HuH-7.5 (cell line): ENCODE results near the gene CCDC187.
A peak's percentile ranks its signal among the peaks of the same experiment; 100 is the strongest.

Experiments used
- DNase-seq: peaks from one replicate; pipeline ENCODE4 v3.0.0; 2011; ENCODE audit warnings: low spot score

The CCDC187 gene

GRCh38 chr9:136297016-136297691, 6.7 kb downstream of the CCDC187 start:
- peak; percentile 56 for DNase-seq

- no peak for DNase-seq
These were observed 7.4 kb downstream of the CCDC187 start for GRCh38 chr9:136296434-136297015.

- no peak for DNase-seq
These were observed 8.1 kb downstream of the CCDC187 start for GRCh38 chr9:136295542-136296433.

- DNase-seq, result no peak
These were observed 8.8 kb downstream of the CCDC187 start for GRCh38 chr9:136295055-136295454.

GRCh38 chr9:136294437-136294836, 9.5 kb downstream of the CCDC187 start:
- no peak for DNase-seq

- no peak for DNase-seq
These were observed 10.3 kb downstream of the CCDC187 start for GRCh38 chr9:136293476-136294077.

- no peak for DNase-seq
These were observed 11.1 kb downstream of the CCDC187 start for GRCh38 chr9:136292591-136293448.

- DNase-seq, result no peak
These were observed 11.8 kb downstream of the CCDC187 start for GRCh38 chr9:136292026-136292538.

- DNase-seq, result no peak
These were observed 12.4 kb downstream of the CCDC187 start for GRCh38 chr9:136291306-136292025.

GRCh38 chr9:136290508-136291000, 13.3 kb downstream of the CCDC187 start:
- DNase-seq, result no peak

- no peak for DNase-seq
These were observed 14.0 kb downstream of the CCDC187 start for GRCh38 chr9:136289651-136290507.

- DNase-seq, result no peak
These were observed 15.7 kb downstream of the CCDC187 start for GRCh38 chr9:136287960-136288753.

GRCh38 chr9:136286987-136287379, 16.9 kb downstream of the CCDC187 start:
- no peak for DNase-seq

GRCh38 chr9:136286359-136286986, 17.4 kb downstream of the CCDC187 start:
- no peak for DNase-seq

GRCh38 chr9:136285501-136286358, 18.2 kb downstream of the CCDC187 start:
- DNase-seq, result no peak

GRCh38 chr9:136284951-136285350, 18.9 kb downstream of the CCDC187 start:
- DNase-seq, result no peak

- no peak for DNase-seq
These were observed 19.6 kb downstream of the CCDC187 start for GRCh38 chr9:136284311-136284710.
